NK-92 (cell line): ENCODE data around the gene PDCD1LG2.

ENCODE experiments used
- DNase-seq: peaks from one replicate; lab custom pipeline; 2025; ENCODE audit not compliant: unreplicated experiment; lab: John Stamatoyannopoulos, UW

The PDCD1LG2 gene

GRCh38 chr9:5529683-5530221, 19.4 kb downstream of the PDCD1LG2 start:
- DNase-seq = no peak

- DNase-seq = no peak
Measured at GRCh38 chr9:5531101-5531882, 21.0 kb downstream of the PDCD1LG2 start.

GRCh38 chr9:5532306-5532705, 22.0 kb downstream of the PDCD1LG2 start:
- no peak for DNase-seq

GRCh38 chr9:5532790-5533189, 22.5 kb downstream of the PDCD1LG2 start:
- no peak for DNase-seq

DNA sequence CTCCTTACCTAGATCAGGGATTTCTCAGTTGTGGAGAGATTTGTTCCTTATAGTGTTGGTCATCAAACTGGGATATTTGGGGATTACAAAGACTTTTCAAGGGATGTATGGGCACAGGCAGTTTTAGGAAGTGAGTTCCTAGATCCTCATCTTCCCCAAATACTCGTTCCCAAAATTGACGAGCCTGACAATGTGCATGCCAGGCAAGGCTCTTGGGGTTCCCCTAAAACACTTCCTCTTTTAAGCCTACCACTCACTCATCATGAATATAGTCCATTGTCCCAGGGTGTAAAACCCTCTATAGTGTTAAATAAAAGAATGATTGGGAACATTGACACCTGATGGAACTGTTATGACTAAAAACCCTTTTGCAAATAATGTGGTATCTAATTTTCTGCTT, 26.4 kb downstream of the PDCD1LG2 start:
- DNase-seq = no peak

- no peak for DNase-seq
Measured at GRCh38 chr9:5543875-5544702, 33.8 kb downstream of the PDCD1LG2 start.

- DNase-seq = no peak
Measured at GRCh38 chr9:5549658-5550650, 39.6 kb downstream of the PDCD1LG2 start.

DNA sequence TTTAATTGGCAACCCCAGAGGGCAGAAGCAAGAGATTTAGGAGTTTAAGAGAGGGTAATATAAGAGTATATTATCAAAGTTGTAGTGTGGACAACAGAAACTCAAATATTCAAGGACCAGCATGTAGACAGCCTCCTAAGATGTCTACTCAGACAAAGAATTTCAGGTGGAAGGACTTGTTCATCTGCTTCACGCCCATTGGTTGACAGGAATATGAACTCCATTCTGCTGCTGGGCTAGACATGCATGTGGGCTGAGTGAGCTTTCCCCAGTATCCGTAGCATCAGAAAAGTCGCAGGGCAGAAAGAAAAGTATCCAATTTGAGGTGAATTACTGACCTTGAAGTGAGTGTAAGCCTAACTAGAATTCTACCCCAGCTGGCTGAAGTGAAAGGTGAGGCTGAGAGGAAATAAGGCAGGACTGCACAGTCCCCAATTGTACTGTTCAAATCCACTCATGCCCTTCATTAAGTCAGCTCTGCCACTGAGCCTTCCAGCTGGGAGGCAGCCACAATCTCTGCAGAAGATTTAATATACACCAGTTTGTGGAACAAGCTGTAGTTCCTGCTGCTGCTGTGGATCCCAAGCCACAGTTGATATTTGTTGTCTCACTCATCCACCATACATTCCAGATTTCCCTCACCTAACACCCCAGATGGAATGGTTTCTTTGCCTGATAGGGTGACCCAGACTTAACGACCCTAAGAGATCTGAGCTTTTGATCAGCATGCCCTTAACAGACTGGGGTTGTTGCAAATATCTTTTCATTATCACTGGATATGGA, 41.2 kb downstream of the PDCD1LG2 start:
- no peak for DNase-seq

GRCh38 chr9:5552301-5552700, 42.0 kb downstream of the PDCD1LG2 start:
- no peak for DNase-seq

DNA sequence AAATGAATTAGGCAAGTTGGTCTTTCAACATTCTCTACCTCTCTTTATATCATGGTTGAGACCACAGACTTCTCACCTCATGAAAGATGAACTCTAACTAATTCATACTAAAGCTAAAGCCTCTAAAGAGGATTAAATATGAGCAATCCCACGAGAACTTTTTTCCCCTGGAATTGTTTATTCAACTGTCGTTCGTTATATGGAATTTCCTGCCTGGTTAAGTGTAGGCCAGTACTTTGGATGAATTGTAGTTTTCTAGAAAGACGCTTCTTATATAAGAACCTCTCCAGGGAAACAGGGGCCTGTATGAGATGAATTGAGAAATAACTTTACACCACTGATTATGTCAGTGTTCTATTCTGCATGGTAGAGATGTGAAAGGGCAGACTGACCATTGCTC, 42.9 kb downstream of the PDCD1LG2 start:
- DNase-seq = no peak

DNA sequence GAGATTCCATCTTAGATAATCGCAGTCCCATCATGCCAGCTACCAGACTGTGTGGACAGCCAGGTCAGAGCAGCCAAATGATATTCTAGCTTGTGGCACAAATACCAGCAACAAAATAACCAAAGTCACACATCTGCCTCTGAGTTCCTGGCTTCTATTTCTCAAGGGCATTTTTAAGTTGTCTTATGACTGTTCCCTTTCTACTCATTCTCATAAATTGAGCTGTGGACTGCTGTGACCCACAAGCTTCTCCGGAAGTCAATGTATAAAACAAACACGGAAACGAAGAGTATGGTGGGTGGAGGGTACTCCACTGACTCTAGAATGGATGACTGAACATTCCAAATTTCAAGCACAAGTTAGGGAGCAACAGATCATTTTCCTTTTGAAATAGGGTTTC, 43.9 kb downstream of the PDCD1LG2 start:
- no peak for DNase-seq

- no peak for DNase-seq
Measured at GRCh38 chr9:5556101-5556705, 45.9 kb downstream of the PDCD1LG2 start.

DNA sequence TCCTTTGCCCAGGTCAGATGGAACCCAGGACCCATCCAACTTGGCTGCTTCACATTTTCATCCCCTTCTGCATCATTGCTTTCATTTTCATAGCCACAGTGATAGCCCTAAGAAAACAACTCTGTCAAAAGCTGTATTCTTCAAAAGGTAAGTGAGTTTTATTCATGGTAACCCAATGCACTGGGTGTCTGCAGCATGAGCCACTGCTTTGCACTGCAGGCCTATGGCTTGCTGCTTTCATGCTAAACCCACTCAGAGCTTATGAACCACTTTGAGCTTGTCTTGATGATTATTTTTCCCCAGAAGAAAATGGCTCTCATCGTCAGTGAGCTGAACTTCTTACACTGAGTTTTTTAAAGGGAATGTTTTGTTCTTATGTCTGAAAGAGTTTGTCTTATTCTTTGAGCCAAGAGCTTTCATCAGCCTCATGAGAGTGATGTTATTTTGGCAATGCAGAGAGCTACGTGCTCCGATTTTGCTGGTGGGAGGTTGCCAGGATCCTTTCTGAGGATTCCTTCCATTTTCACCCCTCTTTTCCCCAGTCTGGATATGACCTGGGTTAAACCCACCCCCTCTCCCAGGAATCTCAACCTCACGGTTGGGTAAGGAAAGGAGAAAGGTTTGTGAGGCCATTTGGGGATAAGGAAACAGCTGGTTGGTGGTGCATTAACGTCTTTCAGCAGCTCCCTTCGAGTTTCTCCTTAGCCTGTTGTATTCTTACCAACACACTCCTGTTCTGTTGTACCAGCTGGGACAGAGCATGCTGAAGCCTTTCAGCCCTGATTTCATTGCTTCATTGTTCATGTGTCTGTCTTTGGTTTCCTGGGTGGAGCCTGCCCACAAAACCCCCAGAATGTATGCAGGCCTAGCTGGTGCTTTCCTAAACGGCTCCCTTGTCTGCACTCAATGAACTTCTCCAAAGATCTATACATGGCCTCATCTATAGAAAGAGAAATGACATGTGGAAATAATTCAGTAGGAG, 47.6 kb downstream of the PDCD1LG2 start:
- DNase-seq = no peak

DNA sequence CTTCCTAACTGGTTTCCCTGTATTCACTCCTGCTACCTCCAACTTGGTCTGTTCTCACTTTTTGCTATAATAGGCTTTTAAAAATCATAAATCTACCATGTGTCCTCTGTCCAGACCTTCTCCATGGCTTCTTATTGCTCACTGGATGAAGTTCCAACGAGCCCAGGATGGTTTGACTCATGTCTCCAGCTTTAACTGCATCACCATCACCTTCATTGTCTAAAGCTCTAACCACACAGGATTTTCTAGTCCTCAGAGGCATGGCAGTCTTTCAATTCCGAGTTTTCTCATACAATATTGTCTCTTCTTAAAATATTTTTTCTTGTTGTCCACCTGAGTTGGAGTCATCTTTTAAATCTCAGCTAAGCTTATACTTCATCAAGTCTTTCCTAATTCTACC, 49.3 kb downstream of the PDCD1LG2 start:
- no peak for DNase-seq

- no peak for DNase-seq
Measured at GRCh38 chr9:5560443-5561100, 50.2 kb downstream of the PDCD1LG2 start.

DNA sequence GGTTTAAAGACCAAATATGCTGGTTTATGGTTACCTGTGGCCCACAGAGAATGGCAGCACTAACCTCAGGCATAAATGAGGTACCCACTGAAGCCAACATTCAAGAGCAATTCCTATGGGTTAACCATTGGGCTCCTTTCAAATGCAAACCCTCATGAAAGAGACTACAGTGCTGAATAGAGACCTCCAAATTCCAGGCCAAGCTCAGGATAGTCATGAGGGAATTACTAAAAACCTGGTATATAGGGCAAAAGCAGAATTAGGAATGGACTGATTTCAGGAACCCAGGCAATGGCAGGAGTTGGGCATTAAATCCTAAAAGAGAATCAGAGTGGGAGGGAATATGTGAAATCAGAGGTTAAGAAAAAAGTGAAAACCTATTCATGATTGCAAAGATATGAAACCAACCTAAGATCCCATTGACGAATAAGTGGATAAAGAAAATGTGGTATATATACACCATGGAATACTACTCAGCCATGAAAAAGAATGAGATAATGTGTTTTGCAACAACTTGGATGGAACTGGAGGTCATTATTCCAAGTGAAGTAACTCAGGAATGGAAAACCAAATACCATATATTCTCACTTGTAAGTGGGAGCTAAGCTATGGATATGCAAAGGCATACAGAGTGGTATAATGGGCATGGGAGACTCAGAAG, 51.6 kb downstream of the PDCD1LG2 start:
- DNase-seq = no peak

- no peak for DNase-seq
Measured at GRCh38 chr9:5562806-5563416, 52.6 kb downstream of the PDCD1LG2 start.
